HG03432 (cell line): ENCODE data around the gene P3R3URF.

Experiments
- ATAC-seq: cut with Tn5 transposase; IDR thresholded peaks from one replicate; pipeline ENCODE4 v1.9.1; 2021; ENCODE audit warnings: mild to moderate bottlenecking, moderate library complexity; ENCODE audit not compliant: unreplicated experiment

The P3R3URF gene

GRCh38 chr1:46176211-46176865 is at the start of gene P3R3URF:
P3R3URF (minus strand) TSS chr1:46176488; CDS start chr1:46176471, 17 bp downstream.
- ATAC-seq = no peak

- no peak for ATAC-seq
Measured at GRCh38 chr1:46224966-46225365, 48.7 kb upstream of the P3R3URF start.

GRCh38 chr1:46223472-46223943 is 47.2 kb upstream of the P3R3URF start:
- ATAC-seq = peak; percentile 77

GRCh38 chr1:46223055-46223454 is 46.8 kb upstream of the P3R3URF start:
- ATAC-seq = peak; percentile 8

GRCh38 chr1:46221749-46222148 is 45.5 kb upstream of the P3R3URF start:
- ATAC-seq = no peak

GRCh38 chr1:46220808-46221207 is 44.5 kb upstream of the P3R3URF start:
- ATAC-seq = no peak

- ATAC-seq = no peak
Measured at GRCh38 chr1:46219551-46220520, 43.5 kb upstream of the P3R3URF start.

GRCh38 chr1:46218443-46218842 is 42.2 kb upstream of the P3R3URF start:
- ATAC-seq = no peak

- ATAC-seq = no peak
Measured at GRCh38 chr1:46215504-46215903, 39.2 kb upstream of the P3R3URF start.

- ATAC-seq = no peak
Measured at GRCh38 chr1:46211051-46211450, 34.8 kb upstream of the P3R3URF start.

- no peak for ATAC-seq
Measured at GRCh38 chr1:46210561-46210960, 34.3 kb upstream of the P3R3URF start.

GRCh38 chr1:46206399-46206798 is 30.1 kb upstream of the P3R3URF start:
- no peak for ATAC-seq

- no peak for ATAC-seq
Measured at GRCh38 chr1:46205791-46206190, 29.5 kb upstream of the P3R3URF start.

- ATAC-seq = no peak
Measured at GRCh38 chr1:46205141-46205540, 28.9 kb upstream of the P3R3URF start.

GRCh38 chr1:46204406-46204742 is 28.1 kb upstream of the P3R3URF start:
- no peak for ATAC-seq

- no peak for ATAC-seq
Measured at GRCh38 chr1:46203738-46204405, 27.6 kb upstream of the P3R3URF start.

- no peak for ATAC-seq
Measured at GRCh38 chr1:46199233-46199749, 23.0 kb upstream of the P3R3URF start.

- ATAC-seq = peak; percentile 93
Measured at GRCh38 chr1:46197964-46198811, 21.9 kb upstream of the P3R3URF start, which contains the start of gene POMGNT1. POMGNT1 (minus strand) TSS chr1:46198434; CDS start chr1:46197821, 613 bp downstream.

- ATAC-seq = no peak
Measured at GRCh38 chr1:46197560-46197963, 21.3 kb upstream of the P3R3URF start.

- no peak for ATAC-seq
Measured at GRCh38 chr1:46196609-46197008, 20.3 kb upstream of the P3R3URF start.
